GM19035 (cell line): ENCODE results near the gene ZNF155.
"Not testable (repeated sequence)": the region's sequence is repeated elsewhere in the genome, so short reads cannot be mapped to it uniquely, and the experiment has no call there.

ENCODE experiments used
- ATAC-seq: cut with Tn5 transposase; IDR thresholded peaks from one replicate; pipeline ENCODE4 v1.9.1; 2021; ENCODE audit not compliant: unreplicated experiment

Gene ZNF155

GRCh38 chr19:43983912-43984686 lies at the start of gene ZNF155:
ZNF155 (plus strand) TSS chr19:43984188; CDS start chr19:43988544, 4,356 bp downstream.
- peak; percentile 85 for ATAC-seq

DNA sequence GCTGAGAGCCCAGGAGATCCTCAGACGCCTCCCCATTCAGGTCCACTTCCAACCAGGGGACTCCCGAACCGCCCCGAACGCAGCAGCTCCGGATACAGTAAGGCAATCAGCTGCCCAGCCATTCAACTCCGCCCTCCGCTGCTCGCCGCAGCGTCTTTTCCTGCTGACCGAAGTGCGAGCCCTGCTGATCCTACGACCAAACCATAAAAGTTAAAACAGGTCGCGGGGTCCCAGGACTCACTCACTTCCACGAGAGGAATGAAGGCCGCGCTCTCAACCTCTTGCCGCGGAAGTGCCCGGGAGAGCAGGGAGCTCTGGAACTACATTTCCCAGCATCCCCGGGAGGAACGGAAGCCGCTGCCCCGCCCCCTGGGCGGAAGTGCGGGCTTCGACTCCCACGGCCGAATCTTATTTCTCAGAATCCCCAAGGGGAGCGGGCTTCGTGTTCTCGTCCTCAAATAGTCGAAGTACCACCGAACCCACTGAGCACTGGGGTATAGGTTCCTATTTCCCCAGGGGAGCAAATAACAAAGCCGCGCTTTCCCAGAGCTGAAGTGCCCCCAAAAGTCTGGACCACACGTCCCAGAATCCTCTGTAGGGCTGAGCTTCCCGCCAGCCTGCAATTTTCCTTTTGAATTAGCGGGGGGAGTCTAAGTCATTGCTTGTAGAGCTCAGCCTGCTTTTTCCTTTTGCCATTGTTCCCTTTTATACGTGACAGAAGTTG lies 48.8 kb upstream of the ZNF155 start, which contains the start of gene ZNF45:
Gene ZNF45 (minus strand): TSS at position 298 of the 724 bp plus-strand sequence. CDS start 13,097 bp downstream, outside the sequence.
- ATAC-seq = peak; percentile 96

GRCh38 chr19:43936188-43936587 lies 47.8 kb upstream of the ZNF155 start:
- ATAC-seq = no peak

DNA sequence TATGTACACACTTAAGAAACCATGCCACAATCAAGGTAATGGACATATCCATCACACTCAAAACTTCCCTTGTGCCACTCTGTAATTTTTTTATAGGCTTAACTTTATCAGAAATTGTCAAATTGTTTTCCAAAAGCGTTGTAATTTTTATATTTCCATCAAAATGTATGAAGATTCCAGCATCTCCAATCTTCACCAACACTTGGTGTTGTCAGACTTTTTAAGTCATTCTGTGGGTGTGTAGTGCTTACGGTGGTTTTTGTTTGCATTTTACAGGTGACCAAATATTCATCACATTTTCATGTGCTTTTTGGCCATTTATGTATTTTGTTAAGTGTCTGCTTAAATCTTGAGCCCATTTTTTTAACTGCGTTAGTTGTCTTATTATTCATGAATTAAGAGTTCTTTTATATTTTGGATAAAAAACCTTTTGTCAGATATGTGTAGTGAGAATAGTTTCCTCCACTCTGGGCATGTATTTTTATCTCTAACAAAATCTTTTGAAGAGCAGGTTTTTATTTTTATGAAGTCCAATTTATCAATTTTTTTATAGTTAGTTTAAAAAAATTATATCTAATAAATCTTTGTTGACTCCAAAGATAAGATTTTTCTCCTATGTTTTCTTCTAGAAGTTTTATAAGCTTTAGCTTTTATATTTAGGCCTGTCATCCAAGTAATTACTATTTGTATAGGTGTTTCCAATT lies 44.3 kb upstream of the ZNF155 start:
- no peak for ATAC-seq

GRCh38 chr19:43940719-43941118 lies 43.3 kb upstream of the ZNF155 start:
- ATAC-seq = no peak

DNA sequence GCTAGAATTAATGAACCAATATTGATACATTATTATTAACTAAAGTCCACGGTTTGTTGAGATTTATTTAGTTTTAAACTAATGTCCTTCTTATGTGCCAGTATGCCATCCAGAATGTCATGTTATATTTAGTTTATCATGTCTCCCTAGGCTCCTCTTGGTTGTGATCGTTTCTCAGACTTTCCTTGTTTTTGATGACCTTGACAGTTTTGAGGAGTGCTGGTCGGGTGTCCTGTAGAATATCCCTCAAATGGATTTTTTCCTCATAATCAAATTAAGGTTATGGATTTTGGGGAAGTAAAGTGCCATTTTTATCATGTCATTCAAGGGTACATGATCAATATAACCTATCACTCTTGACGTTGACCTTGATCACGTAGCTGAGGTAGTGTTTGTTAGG lies 42.8 kb upstream of the ZNF155 start:
- no peak for ATAC-seq

GRCh38 chr19:43947412-43947811 lies 36.6 kb upstream of the ZNF155 start:
- not testable (repeated sequence) for ATAC-seq

- not testable (repeated sequence) for ATAC-seq
These were observed 34.2 kb upstream of the ZNF155 start for GRCh38 chr19:43949803-43950202.

DNA sequence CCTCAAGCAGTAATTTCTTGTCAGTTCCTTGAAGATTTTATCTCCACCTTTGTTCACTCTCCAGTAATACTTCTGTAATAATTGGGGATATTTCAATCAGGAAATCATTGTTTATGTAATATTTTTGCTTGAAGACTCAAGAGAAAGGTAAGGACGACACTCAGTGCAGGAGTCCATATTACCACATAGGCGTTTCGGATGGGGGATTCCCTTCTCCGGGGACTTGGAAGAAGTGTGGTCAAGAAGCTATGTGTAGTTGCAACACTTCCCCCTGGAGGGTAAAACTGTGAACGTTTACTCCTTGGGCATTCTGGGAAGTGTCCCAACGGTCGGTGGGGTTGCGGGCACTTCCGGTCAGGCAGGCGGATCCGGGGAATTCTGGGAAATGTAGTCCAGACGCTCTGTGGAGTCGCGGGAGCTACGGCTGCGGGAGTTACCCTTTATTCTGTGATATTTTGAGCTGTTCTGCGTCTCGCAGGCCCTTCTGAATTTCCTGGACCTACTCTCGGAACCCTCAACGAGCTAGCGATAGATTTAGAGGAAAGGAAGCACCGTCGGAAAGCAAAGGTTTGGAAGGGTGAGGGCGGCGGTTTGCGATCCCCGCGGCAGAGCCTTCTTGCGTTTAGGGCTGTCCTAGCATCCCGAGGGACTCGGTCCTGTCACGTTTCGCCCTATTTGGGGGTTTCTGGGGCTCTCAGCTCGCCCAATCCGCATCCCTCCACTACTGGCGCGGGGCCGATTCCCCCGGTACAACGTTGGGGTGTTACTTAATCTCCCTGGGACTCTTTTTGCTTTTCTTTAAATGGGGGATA lies 32.9 kb upstream of the ZNF155 start, which contains the start of gene ZNF221:
Gene ZNF221 (plus strand): TSS at position 395 of the 812 bp plus-strand sequence. CDS start 11,499 bp downstream, outside the sequence.
- ATAC-seq = peak; percentile 90

- no peak for ATAC-seq
These were observed 27.2 kb upstream of the ZNF155 start for GRCh38 chr19:43956827-43957226.

- ATAC-seq = no peak
These were observed 26.1 kb upstream of the ZNF155 start for GRCh38 chr19:43957891-43958290.

DNA sequence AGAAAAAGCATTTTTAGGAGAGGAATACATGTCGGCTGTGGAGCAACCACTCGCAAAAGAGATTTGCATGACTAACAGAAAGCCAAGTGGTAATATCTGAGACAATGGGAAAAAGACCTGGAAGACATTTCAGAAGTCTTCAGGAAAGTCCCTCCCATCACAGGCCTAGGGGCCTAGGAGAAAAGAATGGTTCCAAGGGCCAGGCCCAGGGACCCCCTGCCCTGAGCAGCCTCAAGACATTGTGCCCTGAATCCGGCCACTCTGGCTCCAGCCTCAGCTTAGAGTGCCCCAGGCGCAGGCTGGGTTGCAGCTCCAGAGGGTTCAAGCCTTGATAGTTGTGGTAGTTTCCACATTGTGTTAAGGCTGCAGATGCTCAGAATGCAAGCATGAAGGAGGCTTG lies 23.6 kb upstream of the ZNF155 start:
- ATAC-seq = no peak

DNA sequence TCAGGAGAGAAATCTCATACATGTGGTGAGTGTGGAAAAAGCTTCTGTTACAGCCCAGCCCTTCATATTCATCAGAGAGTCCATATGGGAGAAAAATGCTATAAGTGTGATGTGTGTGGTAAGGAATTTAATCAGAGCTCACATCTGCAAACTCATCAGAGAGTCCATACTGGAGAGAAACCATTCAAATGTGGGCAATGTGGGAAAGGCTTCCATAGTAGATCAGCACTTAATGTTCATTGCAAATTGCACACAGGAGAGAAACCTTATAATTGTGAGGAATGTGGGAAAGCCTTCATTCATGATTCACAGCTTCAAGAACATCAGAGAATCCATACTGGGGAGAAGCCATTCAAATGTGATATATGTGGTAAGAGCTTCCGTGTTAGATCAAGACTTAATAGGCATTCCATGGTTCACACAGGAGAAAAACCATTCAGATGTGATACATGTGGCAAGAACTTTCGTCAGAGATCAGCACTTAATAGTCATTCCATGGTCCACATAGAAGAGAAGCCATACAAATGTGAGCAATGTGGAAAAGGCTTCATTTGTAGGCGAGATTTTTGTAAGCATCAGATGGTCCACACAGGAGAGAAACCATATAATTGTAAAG lies 17.8 kb upstream of the ZNF155 start:
- no peak for ATAC-seq

DNA sequence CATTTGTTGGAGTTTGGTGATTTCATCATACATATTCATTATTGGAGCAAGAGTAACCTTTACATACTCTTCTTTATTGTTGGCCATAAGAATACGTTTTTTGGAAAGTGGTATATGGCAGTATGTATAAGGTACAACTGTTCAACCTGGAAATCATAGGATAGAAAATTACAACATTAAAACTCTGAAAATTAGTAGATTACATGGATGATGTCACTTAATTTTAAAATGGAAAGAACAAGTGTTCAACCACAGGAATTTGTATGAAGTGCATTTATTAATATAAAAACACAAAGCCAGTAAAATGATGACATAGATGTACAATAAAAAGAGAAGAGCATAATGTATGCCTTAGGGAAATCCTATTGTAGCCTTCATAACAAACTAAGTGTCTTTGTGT lies 7.3 kb upstream of the ZNF155 start:
- ATAC-seq = no peak

GRCh38 chr19:43983544-43983911 lies 460 bp upstream of the ZNF155 start:
- no peak for ATAC-seq

GRCh38 chr19:43984687-43985000 lies 656 bp downstream of the ZNF155 start:
- ATAC-seq = no peak

GRCh38 chr19:43997631-43998290 lies 13.8 kb downstream of the ZNF155 start:
- ATAC-seq = no peak

- no peak for ATAC-seq
These were observed 18.2 kb downstream of the ZNF155 start for GRCh38 chr19:44002212-44002565.

GRCh38 chr19:44002566-44003460 lies 18.8 kb downstream of the ZNF155 start, which contains the start of gene ZNF230:
ZNF230 (plus strand) TSS chr19:44002957; CDS start chr19:44007079, 4,122 bp downstream.
- ATAC-seq = peak; percentile 98
